Colon (tissue), 2 donors: ENCODE measurements around the gene POU2AF3.
"Not testable (repeated sequence)": the region's sequence is repeated elsewhere in the genome, so short reads cannot be mapped to it uniquely, and the experiment has no call there.

Source experiments
- FAIRE-seq: peaks from 2 replicates; lab custom pipeline; 2012; peaks lifted over from hg19 to GRCh38; lab: Jason Lieb, UNC
- donor health status: control.
- donor health status: control.

POU2AF3 gene

DNA sequence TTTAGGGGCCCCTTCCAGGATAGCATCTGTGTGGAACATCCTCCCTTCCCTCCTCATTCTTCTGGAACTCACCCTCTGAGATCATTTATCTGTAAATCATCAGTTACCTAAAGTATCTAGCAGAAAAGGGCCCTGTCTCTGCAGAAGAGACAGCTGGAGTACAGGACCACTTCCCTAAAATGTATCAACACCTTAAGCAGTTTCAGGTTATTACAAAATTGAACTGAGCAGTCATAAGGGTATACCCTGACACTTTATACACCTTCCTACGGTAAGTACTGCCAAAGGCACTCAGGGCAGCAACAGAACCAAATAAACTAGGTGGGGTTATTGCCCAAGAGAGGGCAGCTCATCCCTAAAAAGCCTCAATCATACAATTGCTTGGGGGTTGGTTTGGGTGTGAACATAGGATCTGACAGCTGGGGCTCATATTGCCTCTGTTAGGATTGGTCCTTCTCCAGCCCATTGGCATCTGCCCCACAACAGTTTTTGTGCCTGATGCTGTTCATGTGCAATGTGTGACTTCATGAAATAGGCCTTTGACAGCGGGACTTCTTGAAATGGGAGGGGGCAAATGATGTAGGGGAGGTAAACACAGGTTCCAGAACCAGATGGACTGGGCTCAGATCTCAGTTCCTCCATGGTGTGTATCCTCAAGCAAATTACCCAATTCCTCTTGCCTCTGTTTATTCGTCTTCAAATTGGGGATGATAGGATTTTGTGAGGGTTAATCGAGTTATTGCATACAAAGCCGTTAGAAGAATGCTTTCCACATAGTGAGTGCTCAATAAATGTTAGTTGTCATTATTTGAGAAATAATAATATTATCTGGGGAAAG is 2.9 kb downstream of the POU2AF3 start:
- FAIRE-seq, result no peak

DNA sequence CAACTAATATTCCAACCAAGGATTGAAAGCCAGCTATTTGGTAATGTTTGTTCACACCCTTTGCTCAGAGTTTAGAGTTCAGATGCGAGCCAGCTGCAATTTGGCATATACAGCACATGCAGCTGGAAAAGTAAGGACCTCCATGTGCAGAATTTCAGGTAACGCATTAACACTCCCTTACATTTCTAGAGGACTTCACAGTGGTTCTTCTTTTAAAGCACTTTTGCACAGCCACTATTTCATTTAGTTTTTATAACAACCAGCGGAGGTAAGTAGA is 3.4 kb downstream of the POU2AF3 start:
- FAIRE-seq, result no peak

DNA sequence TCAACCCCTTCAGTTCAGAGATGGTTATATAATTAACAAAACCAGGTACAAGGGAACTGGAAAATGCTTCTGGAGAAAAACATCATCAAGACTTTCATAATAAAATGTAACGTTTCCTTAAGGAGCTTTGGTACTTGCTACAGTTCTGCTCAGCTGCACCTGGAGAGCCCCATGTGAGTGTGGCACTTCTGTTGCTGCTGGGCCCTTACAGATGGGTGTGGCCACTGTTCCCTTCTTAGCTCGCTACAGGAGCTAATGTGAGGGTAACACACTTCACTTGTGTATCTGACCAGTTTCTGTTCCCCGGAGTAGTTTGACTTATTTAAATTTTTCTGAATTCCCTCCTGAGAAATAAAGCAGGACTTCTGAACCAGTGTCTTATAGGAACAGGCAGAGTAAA is 4.0 kb downstream of the POU2AF3 start:
- FAIRE-seq, result no peak

DNA sequence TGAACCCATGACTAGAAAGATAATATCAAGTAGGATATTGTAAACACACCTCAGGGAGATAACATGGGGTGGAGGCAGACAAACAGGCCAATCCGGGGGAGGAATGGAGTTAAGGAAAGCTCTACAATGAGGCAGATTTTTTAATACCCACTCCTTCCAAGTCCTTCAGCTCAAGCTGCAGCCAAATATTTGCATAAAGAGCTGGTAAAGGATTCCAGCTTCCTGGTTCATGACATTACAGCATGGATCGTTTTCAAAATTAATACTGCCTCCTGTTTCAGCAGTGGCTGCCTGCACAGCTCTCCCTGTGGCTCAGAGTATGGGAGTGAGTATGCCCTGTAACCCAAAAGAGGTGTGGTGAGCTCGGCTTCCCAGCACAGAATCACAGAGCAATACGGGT is 5.1 kb downstream of the POU2AF3 start:
- peak; percentile 38 for FAIRE-seq

DNA sequence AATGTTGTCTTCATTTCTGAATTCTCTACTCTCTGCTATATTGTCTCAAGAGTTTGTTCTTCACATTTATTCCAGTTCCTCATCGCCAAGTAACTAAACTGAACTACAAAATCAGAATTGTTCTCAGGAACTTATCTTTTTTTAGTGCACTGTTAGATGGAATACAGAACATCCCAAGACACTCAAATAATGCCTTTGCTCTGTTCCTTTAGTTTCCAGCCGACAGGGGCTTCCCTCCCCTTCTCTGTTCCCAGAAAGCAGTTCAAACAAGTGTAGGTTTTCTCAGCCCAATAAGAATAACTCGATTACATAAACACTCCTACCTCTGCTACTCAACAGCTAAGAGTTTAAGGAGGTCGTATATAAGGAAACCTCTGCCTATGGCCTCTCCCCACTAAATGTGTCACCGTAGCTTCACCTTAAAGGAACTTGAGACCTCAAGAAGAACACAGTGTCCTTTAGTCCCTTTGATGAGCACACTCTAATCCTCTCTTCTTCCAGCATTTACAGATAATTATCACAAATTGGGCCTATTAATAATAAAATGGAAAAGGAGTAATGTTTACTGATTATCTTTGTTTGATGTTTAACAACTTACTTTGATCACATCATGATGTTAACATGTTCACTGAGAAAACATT is 6.9 kb downstream of the POU2AF3 start:
- no peak for FAIRE-seq

DNA sequence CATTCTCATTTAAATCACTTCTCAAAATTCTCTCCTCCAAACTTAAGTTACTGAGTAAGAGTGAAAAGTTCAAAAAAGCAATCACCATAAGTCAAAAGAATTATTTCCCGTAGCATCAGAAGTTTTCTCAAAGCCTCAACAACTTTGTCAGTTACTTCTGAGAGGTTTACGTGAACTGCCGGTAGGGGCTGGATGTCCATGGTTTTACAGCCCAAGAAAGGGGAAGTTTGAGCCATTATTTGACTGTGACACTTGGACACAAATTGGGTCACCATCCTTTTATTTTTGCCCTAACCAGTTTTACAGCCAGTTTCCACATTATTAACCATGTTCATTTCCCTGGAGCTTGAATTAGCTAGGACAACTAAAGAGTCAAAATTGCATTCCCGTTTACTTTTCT is 7.5 kb downstream of the POU2AF3 start:
- FAIRE-seq, result no peak

DNA sequence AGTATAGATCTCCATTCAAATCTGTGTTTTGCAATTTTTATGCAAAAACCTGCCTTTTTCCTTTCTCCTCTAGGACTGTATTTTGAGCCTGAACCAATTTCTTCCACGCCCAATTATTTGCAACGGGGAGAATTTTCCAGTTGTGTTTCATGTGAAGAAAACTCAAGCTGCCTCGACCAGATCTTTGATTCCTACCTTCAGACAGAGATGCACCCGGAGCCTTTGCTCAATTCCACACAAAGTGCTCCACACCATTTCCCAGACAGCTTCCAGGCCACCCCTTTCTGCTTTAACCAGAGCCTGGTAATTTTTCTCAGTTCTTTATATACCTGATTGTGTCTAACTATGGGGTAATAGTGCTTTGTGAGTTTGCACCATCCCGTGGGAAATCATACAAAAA is 8.0 kb downstream of the POU2AF3 start:
- FAIRE-seq, result no peak

DNA sequence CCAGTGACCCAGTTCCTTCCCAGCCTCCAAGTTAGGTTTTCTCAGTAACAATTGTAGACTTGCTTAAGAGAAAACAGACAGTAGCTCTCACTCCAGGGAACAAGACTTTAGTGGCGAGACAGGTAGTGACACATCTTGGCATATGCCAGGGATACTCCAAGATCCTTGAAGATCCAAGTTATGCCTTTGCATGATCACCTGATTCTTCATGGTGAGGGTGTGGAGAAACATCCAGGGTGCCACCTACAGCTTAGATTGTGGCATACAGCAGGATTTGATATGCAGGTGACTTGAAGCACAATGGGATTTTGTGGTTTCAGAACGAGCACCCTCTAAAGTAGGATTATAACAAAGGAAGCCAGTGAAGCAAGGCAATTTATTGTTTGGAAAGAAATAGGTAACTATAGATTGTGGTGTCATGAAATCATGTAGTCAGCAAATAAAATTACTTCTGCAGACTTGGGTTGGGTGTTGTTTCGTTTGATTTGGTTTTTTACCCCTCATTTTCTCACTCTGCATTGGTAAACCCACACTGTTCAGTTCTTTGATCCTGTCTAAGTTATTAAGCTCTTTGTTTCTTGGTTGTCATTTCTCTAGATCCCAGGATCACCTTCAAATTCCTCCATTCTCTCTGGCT is 9.2 kb downstream of the POU2AF3 start:
- FAIRE-seq, result no peak

DNA sequence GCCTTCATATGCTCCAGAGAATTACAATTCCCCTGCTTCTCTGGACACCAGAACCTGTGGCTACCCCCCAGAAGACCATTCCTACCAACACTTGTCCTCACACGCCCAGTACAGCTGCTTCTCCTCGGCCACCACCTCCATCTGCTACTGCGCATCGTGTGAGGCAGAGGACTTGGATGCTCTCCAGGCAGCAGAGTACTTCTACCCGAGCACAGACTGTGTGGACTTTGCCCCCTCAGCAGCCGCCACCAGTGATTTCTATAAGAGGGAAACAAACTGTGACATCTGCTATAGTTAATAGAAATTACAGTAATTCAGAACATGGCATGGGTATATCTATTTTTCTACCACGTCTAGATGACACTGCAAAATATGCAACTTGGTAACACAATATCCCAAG is 9.8 kb downstream of the POU2AF3 start:
- no peak for FAIRE-seq

DNA sequence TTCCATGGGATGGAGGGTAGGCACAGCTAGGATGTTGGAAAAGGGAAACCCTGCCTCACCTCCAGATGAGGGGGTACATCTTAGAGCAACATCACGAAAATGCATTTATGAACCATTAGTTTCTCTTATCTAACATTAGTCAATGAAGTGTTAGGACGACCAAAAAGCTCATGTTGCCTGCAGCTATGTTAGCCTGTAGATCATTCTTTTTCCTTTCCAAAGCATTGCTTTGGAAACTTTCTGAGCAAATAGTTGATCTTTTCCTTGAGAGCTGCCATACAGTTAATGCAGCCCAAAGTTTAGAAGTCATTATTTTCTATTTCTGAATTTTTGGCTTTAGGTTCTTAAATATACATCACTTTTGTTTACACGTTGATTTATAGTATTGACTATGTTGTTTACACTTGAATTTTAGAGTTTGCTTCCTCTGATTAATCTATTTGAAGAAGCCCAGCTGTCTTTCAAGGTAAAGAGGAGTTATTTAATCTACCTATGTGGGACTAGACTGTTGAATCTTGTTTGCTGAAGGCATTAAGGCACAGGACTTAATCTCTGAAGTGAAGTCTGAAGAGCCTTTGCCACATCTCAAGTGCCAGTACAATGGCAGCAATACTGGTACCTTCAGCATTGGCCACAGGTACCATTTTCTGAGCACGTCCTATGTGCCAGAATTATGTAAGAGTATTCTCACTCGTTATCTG is 11.0 kb downstream of the POU2AF3 start:
- no peak for FAIRE-seq

DNA sequence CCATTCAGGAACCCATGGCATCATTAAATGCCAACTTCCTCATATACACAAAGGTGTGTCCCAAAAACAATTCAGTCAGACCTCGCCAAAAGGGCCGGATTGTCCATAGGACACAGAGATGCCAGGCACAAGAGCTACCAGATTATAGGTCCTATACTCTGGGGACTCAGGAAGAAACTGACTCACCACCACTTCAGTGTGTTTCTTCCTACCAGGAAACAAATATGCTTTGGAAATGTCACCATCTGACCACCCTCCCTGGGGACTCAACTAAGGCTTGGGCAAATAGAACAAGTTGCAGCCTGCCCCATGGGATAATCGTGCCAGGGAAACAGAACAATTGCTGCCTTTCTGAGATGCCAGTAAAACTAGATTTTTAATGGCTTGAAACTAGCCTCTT is 11.7 kb downstream of the POU2AF3 start:
- no peak for FAIRE-seq

DNA sequence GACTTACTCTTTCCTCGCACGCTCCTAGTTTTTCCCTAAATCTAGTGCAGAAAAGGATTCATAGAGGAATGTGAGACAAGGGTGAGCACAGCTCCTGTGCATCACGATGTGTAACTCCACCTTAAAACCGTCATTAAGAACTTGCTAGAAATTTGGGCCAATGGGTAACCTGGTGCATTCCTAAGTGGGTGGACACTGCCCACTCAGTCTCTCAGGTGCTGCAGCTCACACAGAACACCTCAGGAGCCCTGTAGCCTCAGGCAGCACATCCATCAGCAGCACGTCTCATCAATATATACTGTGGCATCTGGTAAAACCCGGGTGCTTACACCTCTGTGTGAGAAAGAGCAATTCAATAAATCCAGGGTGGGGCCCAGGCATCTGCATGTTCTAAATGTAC is 12.4 kb downstream of the POU2AF3 start:
- FAIRE-seq, result no peak

DNA sequence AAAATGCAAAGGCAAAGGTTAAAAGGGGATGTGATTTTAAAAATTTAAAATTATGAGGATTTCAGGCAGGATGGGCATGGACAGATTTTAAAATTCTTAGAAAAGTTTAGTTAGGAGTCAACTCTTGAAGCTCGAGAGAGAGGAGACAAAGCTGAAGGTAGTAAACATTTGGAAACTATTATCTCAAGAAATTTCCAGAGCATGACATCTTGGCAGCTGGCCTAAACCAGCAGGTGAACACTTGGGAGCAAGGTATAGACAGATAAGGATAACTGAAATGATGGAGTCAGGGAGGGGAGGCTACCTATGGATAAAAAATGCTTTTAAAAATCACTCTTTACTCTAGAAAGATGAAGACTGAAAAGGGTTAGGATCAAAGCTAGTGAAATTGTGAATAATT is 13.7 kb downstream of the POU2AF3 start:
- FAIRE-seq, result no peak

DNA sequence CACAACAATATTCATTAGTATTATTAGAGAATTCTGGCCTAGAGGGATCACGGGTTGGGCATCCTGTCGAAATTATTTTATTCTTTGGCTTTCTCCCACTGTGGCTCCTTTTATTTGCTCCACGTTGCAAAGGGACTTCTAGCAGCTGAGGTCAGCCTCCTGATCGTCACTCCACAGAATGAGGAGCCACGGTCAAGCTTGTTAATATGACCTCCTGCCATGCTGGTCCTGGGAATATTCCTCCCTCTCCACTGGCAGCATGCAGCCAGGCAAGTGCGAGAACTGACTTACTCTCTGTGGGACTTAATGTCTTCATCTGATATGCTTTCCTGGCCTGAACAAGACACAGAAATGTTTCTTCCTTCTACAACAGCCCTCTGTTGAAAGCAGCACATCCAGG is 20.9 kb downstream of the POU2AF3 start:
- no peak for FAIRE-seq

DNA sequence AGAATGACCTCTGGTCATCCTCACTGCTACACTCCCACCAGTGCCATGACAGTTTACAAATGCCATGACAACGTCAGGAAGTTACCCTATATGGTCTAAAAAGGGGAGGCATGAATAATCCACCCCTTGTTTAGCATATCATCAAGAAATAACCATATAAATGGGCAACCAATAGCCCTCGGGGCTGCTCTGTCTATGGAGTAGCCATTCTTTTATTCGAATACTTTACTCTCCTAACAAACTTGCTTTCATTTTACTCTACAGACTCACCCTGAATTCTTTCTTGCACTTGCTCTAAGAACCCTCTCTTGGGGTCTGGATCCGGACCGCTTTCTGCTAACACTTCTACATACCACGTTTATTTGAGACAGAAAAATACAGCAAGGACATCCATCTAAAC is 21.9 kb downstream of the POU2AF3 start:
- not testable (repeated sequence) for FAIRE-seq

DNA sequence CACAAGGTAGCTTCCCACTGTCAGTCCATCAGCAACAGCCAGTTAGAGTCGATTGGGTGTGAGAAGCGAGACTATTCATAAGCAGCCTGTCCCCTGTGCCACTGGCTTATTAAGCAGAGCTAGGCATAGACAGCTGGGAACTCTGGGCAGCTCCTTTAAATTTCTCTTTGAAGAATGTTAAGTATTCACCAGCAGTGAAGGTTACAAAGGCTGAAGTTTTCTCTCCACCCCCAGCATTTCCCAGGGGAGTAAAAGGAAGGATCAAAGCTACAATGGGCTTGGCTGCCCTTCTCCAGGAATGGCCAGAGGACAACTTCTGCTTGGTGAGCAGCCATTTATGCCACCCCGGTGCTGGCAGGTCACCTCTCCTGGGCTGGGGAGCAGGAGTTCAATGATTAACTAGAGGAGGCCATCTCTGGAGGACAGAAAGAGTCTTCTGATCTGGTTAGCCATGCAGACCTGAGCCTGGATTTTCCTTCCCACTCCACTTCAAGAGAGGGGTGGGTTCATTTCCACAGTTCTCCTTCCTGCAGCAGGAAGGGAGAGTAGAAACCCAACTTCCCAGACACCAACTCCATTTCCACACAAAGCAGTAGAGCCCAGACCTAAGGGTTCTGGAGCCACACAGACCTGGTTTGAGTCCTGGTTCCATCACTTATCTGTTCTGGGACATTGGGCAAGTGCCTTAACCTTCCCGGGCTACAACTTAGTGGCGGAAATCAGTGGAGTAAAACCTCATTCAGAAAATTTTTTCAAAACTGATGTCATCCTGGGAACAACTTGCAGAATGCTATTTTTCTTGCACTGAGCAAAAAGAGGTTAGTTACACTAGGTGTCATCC is 22.6 kb downstream of the POU2AF3 start:
- no peak for FAIRE-seq

DNA sequence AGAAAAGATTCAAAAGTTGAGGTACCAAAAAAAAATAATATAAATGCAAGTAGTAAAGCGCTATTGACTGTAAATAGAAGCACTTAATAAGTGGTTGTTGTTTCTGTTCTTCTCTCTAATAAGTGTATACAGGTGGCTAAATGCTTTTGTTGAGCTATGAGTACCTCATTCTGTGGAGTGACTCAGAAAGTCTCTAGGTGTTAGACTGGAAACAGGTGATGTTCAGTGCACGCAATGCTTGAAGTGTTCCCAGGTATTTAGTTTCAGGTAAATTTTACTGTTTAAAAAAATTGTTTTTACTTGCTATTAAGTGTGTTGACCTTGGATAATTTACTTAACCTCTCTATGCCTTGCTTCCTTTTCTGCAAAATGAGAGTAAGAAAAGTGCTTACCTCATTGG is 24.2 kb downstream of the POU2AF3 start:
- FAIRE-seq, result no peak

DNA sequence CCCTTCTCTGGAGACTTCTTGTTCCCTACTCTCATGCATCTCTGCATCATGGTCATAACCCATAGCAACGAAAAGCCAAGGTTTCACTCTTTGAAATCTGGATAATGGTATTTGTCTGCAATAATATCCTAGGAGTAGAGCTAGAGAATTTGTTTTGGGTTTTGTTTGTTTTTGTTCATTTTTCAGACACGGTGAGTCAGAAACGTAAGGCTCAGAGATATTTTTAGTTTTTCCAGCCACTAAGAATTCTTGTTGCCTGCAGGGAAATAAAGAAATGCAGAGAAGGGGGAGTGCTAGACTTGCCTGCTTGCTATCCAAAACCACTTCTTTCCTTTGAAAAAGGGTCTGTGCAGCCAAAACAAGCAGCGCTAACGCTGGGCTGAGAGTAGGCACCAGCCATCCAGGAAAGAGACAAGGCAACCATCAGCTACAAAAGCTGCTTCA is 26.0 kb downstream of the POU2AF3 start:
- no peak for FAIRE-seq

DNA sequence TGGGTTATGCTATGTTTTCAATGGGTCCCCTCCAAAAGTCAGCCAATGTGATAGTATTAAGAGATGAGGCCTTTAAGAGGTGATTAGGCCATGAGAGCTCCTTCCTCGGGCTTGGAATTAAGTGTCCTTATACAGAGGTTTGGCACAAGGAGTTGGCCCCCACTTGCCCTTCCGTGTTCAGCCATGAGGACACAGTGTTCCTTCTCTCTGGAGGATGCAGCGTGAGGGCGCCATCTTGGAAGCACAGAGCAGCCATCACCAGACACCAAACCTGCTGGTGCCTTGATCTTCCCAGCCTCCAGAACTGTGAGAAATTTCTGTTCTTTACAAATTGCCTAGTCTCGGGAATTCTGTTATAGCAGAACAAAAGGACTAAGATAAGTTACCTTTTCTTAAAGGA is 26.9 kb downstream of the POU2AF3 start:
- no peak for FAIRE-seq

DNA sequence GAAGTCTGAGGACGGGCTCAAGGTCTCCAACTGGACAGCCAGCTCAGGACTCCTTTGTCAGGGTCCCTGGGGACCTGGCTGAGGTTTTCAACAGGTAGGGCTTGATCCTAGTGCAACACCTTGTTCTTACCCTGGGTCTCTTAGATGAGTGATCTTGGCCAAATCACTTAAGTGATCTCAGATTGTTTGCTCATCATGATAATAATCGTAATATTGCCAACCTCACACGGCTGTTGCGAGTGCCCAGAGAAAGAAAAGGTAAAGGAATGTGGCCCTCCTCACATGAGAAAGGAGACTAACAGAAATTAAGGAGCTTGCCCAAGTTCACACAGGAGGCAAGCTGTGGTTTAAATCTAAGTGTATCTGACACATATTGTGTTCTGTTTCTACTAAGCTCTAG is 28.5 kb downstream of the POU2AF3 start:
- FAIRE-seq, result no peak

DNA sequence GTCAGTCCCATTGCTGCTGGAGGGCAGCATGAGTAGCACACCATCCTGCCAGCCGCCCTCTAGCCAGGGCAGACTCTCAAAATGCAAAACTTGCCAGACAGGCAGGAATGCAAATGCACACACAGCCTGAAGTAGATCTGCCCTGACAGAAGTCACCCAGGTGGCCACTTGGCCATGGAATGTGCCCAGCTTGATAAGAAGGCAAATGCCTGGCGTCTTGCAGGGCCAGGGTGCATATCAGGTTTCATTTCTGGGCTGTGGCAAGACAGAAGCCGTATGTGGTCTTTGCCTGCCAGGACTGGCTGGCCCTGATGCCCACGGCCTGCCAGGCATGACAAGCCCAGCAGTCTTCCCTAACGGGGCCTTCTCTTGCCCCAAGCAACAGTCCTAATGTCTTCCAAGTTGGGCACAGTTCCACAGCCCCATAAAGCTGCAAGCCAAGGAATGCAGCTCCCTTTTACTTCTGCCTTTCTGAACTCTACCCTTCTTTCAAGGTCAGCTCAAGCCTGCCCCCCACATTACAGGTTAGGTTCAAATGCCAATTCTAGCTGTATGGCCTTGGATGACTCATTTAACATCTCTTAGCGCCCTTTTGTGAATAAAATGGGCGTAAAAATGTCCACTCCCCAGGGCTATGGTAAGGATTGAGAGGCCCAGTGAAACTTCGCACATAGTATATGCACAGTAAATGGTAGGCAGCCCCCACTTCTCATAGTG is 29.7 kb downstream of the POU2AF3 start:
- FAIRE-seq, result no peak
